ENCODE measurements around the gene CHDH.

- TF ChIP-seq CTCF (IDR thresholded peaks at IDR 0.05) (no peak), POLR2A (IDR thresholded peaks at IDR 0.05) (no peak)
Measured at GRCh38 chr3:53807117-53807810, 39.0 kb downstream of the CHDH start.

Data from heart left ventricle (tissue), 13 donors.